D721Med (cell line): Measurements from ENCODE around the gene SNX14.
"Not testable (repeated sequence)": the region's sequence is repeated elsewhere in the genome, so short reads cannot be mapped to it uniquely, and the experiment has no call there.

Experiments used
- DNase-seq: peaks from one replicate; pipeline ENCODE4 v3.0.0; 2011; ENCODE audit warnings: low spot score; ENCODE audit not compliant: insufficient read length
- FAIRE-seq: peaks from 2 replicates; lab custom pipeline; 2011; peaks lifted over from hg19 to GRCh38; lab: Jason Lieb, UNC
- CTCF ChIP-seq: IDR thresholded peaks from 2 replicates; pipeline ENCODE4 v1.5.1; 2012; ENCODE audit warnings: mild to moderate bottlenecking, control low read depth; ENCODE audit not compliant: insufficient read depth; ENCODE audit errors: missing control alignments

Gene SNX14

GRCh38 chr6:85637579-85637978, 43.9 kb upstream of the SNX14 start:
- FAIRE-seq, result no peak
- no peak for DNase-seq
- TF ChIP-seq CTCF, result no peak

- no peak for FAIRE-seq
Measured at GRCh38 chr6:85632164-85632942, 38.7 kb upstream of the SNX14 start.

GRCh38 chr6:85631117-85631516, 37.5 kb upstream of the SNX14 start:
- FAIRE-seq, DNase-seq: not testable (repeated sequence)

More at GRCh38 chr6:85632164-85632942, 38.7 kb upstream of the SNX14 start:
- DNase-seq, result no peak
- no peak for TF ChIP-seq CTCF

- peak; percentile 29 for FAIRE-seq
- no peak for DNase-seq
- TF ChIP-seq CTCF, result no peak
Measured at GRCh38 chr6:85628353-85628752, 34.7 kb upstream of the SNX14 start.

GRCh38 chr6:85620308-85620707, 26.6 kb upstream of the SNX14 start:
- no peak for TF ChIP-seq CTCF
- FAIRE-seq (no peak), DNase-seq (no peak)

- FAIRE-seq, result no peak
- no peak for DNase-seq
- no peak for TF ChIP-seq CTCF
Measured at GRCh38 chr6:85614780-85615179, 21.1 kb upstream of the SNX14 start.

GRCh38 chr6:85612690-85613474, 19.2 kb upstream of the SNX14 start:
- FAIRE-seq (no peak), DNase-seq (no peak)
- no peak for TF ChIP-seq CTCF
